CD14-positive monocyte (primary cell): Measurements from ENCODE around the gene INTS14. TPM values are rescaled to one million over a fixed set of nuclear protein-coding genes. Genes with fewer than 3 reads are reported as not detected.

Experiments
- DNase-seq, 3 donors: peaks; one replicate each; pipeline ENCODE4 v3.0.0-alpha.2; 2011 to 2022
- H2AFZ ChIP-seq: 2 replicates; pipeline ENCODE4 v1.6.0; 2012; ENCODE audit warnings: mild to moderate bottlenecking, low read depth, low read length, inconsistent platforms; ENCODE audit not compliant: insufficient read depth, poor library complexity, severe bottlenecking
- H3K27ac ChIP-seq, 2 donors: 1 replicate in 1 of 2; 2 replicates in 1 of 2; pipeline ENCODE4 v1.5.1; 2012 to 2013; ENCODE audit warnings: low read length in 2 of 2, control low read depth in 1 of 2, inconsistent platforms in 1 of 2, low read depth in 1 of 2, mild to moderate bottlenecking in 1 of 2
- H3K27me3 ChIP-seq, 2 donors: one replicate each; pipeline versions ENCODE4 v1.6.0 to v1.6.1; 2011 to 2013; ENCODE audit warnings: low read length in 2 of 2; ENCODE audit not compliant: control insufficient read depth in 2 of 2, insufficient read depth in 2 of 2
- H3K36me3 ChIP-seq, 2 donors: replicated peaks in 1 of 2; 1 replicate in 1 of 2; 2 replicates in 1 of 2; pipeline versions ENCODE4 v1.5.1 to v1.6.1; 2012 to 2013; ENCODE audit warnings: low read length in 2 of 2, control low read depth in 1 of 2, inconsistent platforms in 1 of 2, mild to moderate bottlenecking in 1 of 2; ENCODE audit not compliant: insufficient read depth in 2 of 2, control insufficient read depth in 1 of 2
- H3K4me1 ChIP-seq, 2 donors: 1 replicate in 1 of 2; 2 replicates in 1 of 2; pipeline versions ENCODE4 v1.5.1 to v1.6.1; 2012 to 2013; ENCODE audit warnings: low read length in 2 of 2, control low read depth in 1 of 2, inconsistent platforms in 1 of 2, mild to moderate bottlenecking in 1 of 2, moderate library complexity in 1 of 2; ENCODE audit not compliant: insufficient read depth in 2 of 2, control insufficient read depth in 1 of 2
- H3K4me2 ChIP-seq: replicated peaks from 2 replicates; pipeline ENCODE3; 2012; ENCODE audit warnings: low read length, moderate library complexity, mild to moderate bottlenecking; ENCODE audit not compliant: poor library complexity, severe bottlenecking; ENCODE audit errors: extremely low read depth
- H3K4me3 ChIP-seq, 3 experiments: fragments of 200-600 bp in 1 of 3; sonication (generic) in 1 of 3; replicated peaks in 1 of 3; 1 replicate in 2 of 3; 2 replicates in 1 of 3; pipeline ENCODE4 v1.5.1; 2011 to 2013; ENCODE audit warnings: low read length in 3 of 3, mild to moderate bottlenecking in 3 of 3, control low read depth in 2 of 3, low read depth in 2 of 3, inconsistent platforms in 1 of 3, moderate library complexity in 1 of 3
- H3K79me2 ChIP-seq: 2 replicates; pipeline ENCODE4 v1.6.0; 2012; ENCODE audit warnings: mild to moderate bottlenecking, control low read depth, inconsistent platforms, low read length, moderate library complexity; ENCODE audit not compliant: insufficient read depth
- H3K9ac ChIP-seq: 2 replicates; pipeline ENCODE4 v1.6.0; 2017; ENCODE audit warnings: low read length, mild to moderate bottlenecking; ENCODE audit not compliant: insufficient read depth, poor library complexity, severe bottlenecking
- H3K9me3 ChIP-seq, 2 donors: replicated peaks in 1 of 2; 1 replicate in 1 of 2; 2 replicates in 1 of 2; pipeline versions ENCODE4 v1.5.1 to v1.6.1; 2012 to 2013; ENCODE audit warnings: low read length in 2 of 2, control low read depth in 1 of 2; ENCODE audit not compliant: control insufficient read depth in 1 of 2, insufficient read depth in 1 of 2
- H4K20me1 ChIP-seq: 2 replicates; pipeline ENCODE4 v1.6.0; 2012; ENCODE audit warnings: mild to moderate bottlenecking, low read length, control low read depth, moderate library complexity; ENCODE audit not compliant: insufficient read depth
- H3K27ac Mint-ChIP-seq, 7 donors: one replicate each; pipeline ENCODE4 v1.8.0; 2020; ENCODE audit warnings: mild to moderate bottlenecking in 7 of 7, mixed read lengths in 7 of 7, moderate library complexity in 6 of 7, inconsistent platforms in 2 of 7
- H3K27me3 Mint-ChIP-seq, 3 donors: one replicate each; pipeline ENCODE4 v1.8.0; 2021 to 2022; ENCODE audit warnings: low read depth in 3 of 3, mild to moderate bottlenecking in 3 of 3, mixed read lengths in 3 of 3, moderate library complexity in 3 of 3, inconsistent platforms in 1 of 3
- H3K36me3 Mint-ChIP-seq, 2 donors: one replicate each; pipeline ENCODE4 v1.8.0; 2020; ENCODE audit warnings: mixed read lengths in 2 of 2, inconsistent platforms in 1 of 2, mild to moderate bottlenecking in 1 of 2
- H3K4me1 Mint-ChIP-seq: one replicate; pipeline ENCODE4 v1.8.0; 2020; ENCODE audit warnings: mild to moderate bottlenecking, mixed read lengths
- H3K4me3 Mint-ChIP-seq, 2 donors: one replicate each; pipeline ENCODE4 v1.8.0; 2020; ENCODE audit warnings: mild to moderate bottlenecking in 2 of 2, mixed read lengths in 2 of 2, moderate library complexity in 1 of 2
- H3K9me3 Mint-ChIP-seq, 7 donors: one replicate each; pipeline ENCODE4 v1.8.0; 2020 to 2022; ENCODE audit warnings: mixed read lengths in 7 of 7, mild to moderate bottlenecking in 6 of 7, moderate library complexity in 6 of 7, inconsistent platforms in 2 of 7
- CTCF ChIP-seq: fragments of 200-600 bp; IDR thresholded peaks from one replicate; pipeline ENCODE4 v1.8.0; 2022; ENCODE audit warnings: antibody characterized with exemption, mild to moderate bottlenecking
- WGBS: methylation state at CpG from one replicate; pipeline ENCODE4 v1.1.5; 2013; ENCODE audit warnings: missing lambda C conversion rate; ENCODE audit not compliant: insufficient coverage; 5-methylcytosine and 5-hydroxymethylcytosine counted together
- intact Hi-C, 2 donors: fragments of 100-400 bp; cut with micrococcal nuclease; formaldehyde crosslinking; loops; one replicate each; pipeline versions ENCODE4 v1.15.0 to v1.15.1; 2023
- polyA plus RNA-seq, 3 donors: library from polyadenylated mRNA; depleted of rRNA in 1 of 3; unstranded in 2 of 3; stranded (reverse) in 1 of 3; fragments of 300-500 nt in 2 of 3; fragments of >200 nt in 1 of 3; fragmentation: Illumina TruSeq in 2 of 3; gene quantifications; 1 replicate in 2 of 3; 2 replicates in 1 of 3; pipeline ENCODE4 v1.2.3, GENCODE V29; 2012 to 2021

INTS14 gene
- polyA plus RNA-seq, 3 donors, result 10.1 to 20.3 (median 12.0) TPM

- H3K27ac Mint-ChIP-seq, result no peak overlapping the region
- H3K4me1 Mint-ChIP-seq, result peaks cover 9% of the 10 kb centered on the region
- no peaks in the 10 kb centered on the region for H3K79me2 ChIP-seq
- H4K20me1 ChIP-seq, result no peaks in the 10 kb centered on the region
- no peaks in the 10 kb centered on the region for H3K27me3 ChIP-seq
- no peak overlapping the region for H3K4me3 Mint-ChIP-seq
- no peak for DNase-seq
- intact Hi-C loops, result loop anchor here in 1 of 2 donors (5.0 to 10.0 kb wide), 2 partner anchors 218 to 555 kb away; no protein-coding TSS in a partner anchor
- no peaks in the 10 kb centered on the region for H3K27me3 Mint-ChIP-seq
- H3K4me3 ChIP-seq, result no peak overlapping the region
- peaks cover 0 to 6% of the 10 kb centered on the region in 2 donors for H3K4me1 ChIP-seq
- H3K27ac ChIP-seq, result no peak overlapping the region
- H3K4me2 ChIP-seq, result no peak overlapping the region
- peaks cover 0 to 4% of the 10 kb centered on the region in 2 donors for H3K36me3 ChIP-seq
- H3K9ac ChIP-seq, result no peak overlapping the region
- no peak overlapping the region for H2AFZ ChIP-seq
- TF ChIP-seq CTCF, result no peak
- no peaks in the 10 kb centered on the region for H3K36me3 Mint-ChIP-seq
- WGBS, result no CpG with 5 or more reads among the region's 6 CpGs
- H3K9me3 Mint-ChIP-seq, result no peaks in the 10 kb centered on the region
- no peaks in the 10 kb centered on the region for H3K9me3 ChIP-seq
Observed at GRCh38 chr15:65639509-65639908, 28.6 kb upstream of the INTS14 start.

GRCh38 chr15:65638681-65639089, 27.8 kb upstream of the INTS14 start:
- peak overlapping the region in 1 of 2 donors; percentile 76 for H3K4me3 Mint-ChIP-seq
- no peak overlapping the region for H2AFZ ChIP-seq
- no CpG with 5 or more reads among the region's 3 CpGs for WGBS
- H3K4me1 ChIP-seq, result peaks cover 0 to 6% of the 10 kb centered on the region in 2 donors
- no peak overlapping the region for H3K4me3 ChIP-seq
- H3K9ac ChIP-seq, result no peak overlapping the region
- no peaks in the 10 kb centered on the region for H3K9me3 Mint-ChIP-seq
- H3K4me2 ChIP-seq, result peak overlapping the region; percentile 25
- no peaks in the 10 kb centered on the region for H3K27me3 ChIP-seq
- peak; percentile 48 to 63 (median 50) for DNase-seq
- H3K4me1 Mint-ChIP-seq, result peaks cover 11% of the 10 kb centered on the region
- H3K27ac Mint-ChIP-seq, result peak overlapping the region in 1 of 7 donors; percentile 9
- no peaks in the 10 kb centered on the region for H4K20me1 ChIP-seq
- H3K79me2 ChIP-seq, result no peaks in the 10 kb centered on the region
- H3K27ac ChIP-seq, result no peak overlapping the region
- peaks cover 0 to 2% of the 10 kb centered on the region in 2 donors for H3K36me3 Mint-ChIP-seq
- peaks cover 0 to under 1% (median 0%) of the 10 kb centered on the region in 3 donors for H3K27me3 Mint-ChIP-seq
- no peaks in the 10 kb centered on the region for H3K9me3 ChIP-seq
- intact Hi-C loops, result loop anchor here in 1 of 2 donors (5.0 to 10.0 kb wide), 2 partner anchors 219 to 556 kb away; no protein-coding TSS in a partner anchor
- TF ChIP-seq CTCF, result peak; percentile 87
- H3K36me3 ChIP-seq, result peaks cover 0 to 4% of the 10 kb centered on the region in 2 donors
